HG03571 (cell line): Measurements from ENCODE around the gene MRC2.
A peak's percentile ranks its signal among the peaks of the same experiment; 100 is the strongest.

Experiments
- ATAC-seq: cut with Tn5 transposase; IDR thresholded peaks from one replicate; pipeline ENCODE4 v1.9.1; 2021; ENCODE audit not compliant: unreplicated experiment

MRC2 gene

GRCh38 chr17:62631936-62632924 is 4.8 kb downstream of the MRC2 start:
- ATAC-seq: no peak

- ATAC-seq: no peak
Measured at GRCh38 chr17:62637809-62638208, 10.3 kb downstream of the MRC2 start.

GRCh38 chr17:62641153-62641552 is 13.7 kb downstream of the MRC2 start:
- ATAC-seq: no peak

- no peak for ATAC-seq
Measured at GRCh38 chr17:62641951-62642350, 14.5 kb downstream of the MRC2 start.

GRCh38 chr17:62643496-62643895 is 16.0 kb downstream of the MRC2 start:
- no peak for ATAC-seq

GRCh38 chr17:62644487-62645173 is 17.2 kb downstream of the MRC2 start:
- no peak for ATAC-seq

GRCh38 chr17:62648251-62648955 is 20.9 kb downstream of the MRC2 start:
- no peak for ATAC-seq

- no peak for ATAC-seq
Measured at GRCh38 chr17:62648956-62649294, 21.5 kb downstream of the MRC2 start.

GRCh38 chr17:62649570-62649969 is 22.1 kb downstream of the MRC2 start:
- ATAC-seq: no peak

- ATAC-seq: no peak
Measured at GRCh38 chr17:62650587-62650986, 23.1 kb downstream of the MRC2 start.

GRCh38 chr17:62652251-62653001 is 25.0 kb downstream of the MRC2 start:
- ATAC-seq: peak; percentile 35

GRCh38 chr17:62653002-62653825 is 25.7 kb downstream of the MRC2 start:
- ATAC-seq: peak; percentile 72

- no peak for ATAC-seq
Measured at GRCh38 chr17:62653826-62654761, 26.6 kb downstream of the MRC2 start.

- no peak for ATAC-seq
Measured at GRCh38 chr17:62655656-62656055, 28.2 kb downstream of the MRC2 start.

- ATAC-seq: no peak
Measured at GRCh38 chr17:62656446-62656845, 29.0 kb downstream of the MRC2 start.

- ATAC-seq: no peak
Measured at GRCh38 chr17:62657145-62657665, 29.7 kb downstream of the MRC2 start.

- no peak for ATAC-seq
Measured at GRCh38 chr17:62657690-62658089, 30.2 kb downstream of the MRC2 start.

- no peak for ATAC-seq
Measured at GRCh38 chr17:62658136-62658920, 30.9 kb downstream of the MRC2 start.
